GM20000 (cell line): ENCODE measurements around the gene CDH6.

Source experiments
- DNase-seq: peaks from one replicate; pipeline ENCODE4 v3.0.0; 2012; ENCODE audit warnings: low spot score
- TF ChIP-seq, protein P1 (sequence below): IDR thresholded peaks from 2 replicates; pipeline ENCODE4 v1.5.1; 2012; ENCODE audit warnings: mild to moderate bottlenecking, control low read depth; ENCODE audit errors: extremely low read depth, missing control alignments

The CDH6 gene

DNA sequence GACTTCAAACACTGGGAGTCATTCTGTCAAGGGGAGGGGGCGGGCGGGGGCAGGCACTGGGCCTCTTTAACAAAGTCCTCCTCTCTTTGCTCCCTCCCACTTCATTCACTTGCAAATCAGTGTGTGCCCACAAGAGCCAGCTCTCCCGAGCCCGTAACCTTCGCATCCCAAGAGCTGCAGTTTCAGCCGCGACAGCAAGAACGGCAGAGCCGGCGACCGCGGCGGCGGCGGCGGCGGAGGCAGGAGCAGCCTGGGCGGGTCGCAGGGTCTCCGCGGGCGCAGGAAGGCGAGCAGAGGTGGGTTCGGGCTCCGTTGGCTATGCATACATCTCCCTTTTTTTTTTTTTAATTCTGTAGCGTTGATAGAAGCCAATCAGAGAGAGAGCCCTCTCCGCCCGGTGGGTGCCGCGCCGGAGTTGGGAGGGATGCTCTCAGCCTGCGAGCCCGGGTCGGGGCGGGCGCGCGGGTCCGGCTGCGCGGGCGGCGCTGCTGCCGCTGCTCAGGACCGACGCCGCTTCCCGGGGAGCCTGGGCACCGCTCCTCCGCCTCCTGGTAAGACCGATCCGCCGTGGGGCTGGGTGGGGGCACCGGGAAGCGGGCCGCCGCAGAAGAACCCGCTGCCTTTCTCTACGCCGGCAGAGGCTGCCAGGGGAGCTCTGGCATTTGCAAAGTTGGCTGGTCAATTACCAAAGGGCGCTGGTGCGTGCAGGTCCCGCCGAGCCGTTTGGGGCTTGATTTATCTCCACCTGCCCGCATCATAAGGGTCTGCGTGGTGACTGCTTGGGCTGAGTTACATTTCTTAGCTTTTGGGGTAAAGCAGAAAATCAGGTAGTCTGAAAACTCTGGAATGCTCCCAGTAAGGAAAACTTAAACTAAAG is at the start of gene CDH6:
Gene CDH6, plus strand, starts transcription at position 96 of the 877 bp plus-strand sequence. CDS start 73,788 bp downstream, outside the sequence.
- DNase-seq: no peak

DNA sequence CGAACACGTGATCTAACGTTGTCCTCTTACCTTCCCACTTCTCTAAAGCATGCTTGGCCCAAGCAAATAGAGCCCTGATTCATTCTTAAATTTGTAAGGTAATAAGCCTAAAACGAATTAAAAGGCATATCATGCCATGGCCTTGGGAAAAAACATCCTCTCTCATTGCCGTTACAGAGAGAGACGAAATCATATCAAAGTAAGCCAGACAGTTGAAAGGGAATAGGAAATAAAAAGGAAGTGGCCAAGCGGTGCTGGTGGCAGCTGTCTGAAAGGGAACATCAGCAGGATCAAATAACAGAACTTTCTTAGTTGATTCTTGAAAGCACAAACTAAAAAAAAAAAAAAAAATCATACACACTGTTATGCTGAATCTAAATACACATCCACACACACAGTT is 49.1 kb upstream of the CDH6 start:
- TF ChIP-seq, protein P1, sequence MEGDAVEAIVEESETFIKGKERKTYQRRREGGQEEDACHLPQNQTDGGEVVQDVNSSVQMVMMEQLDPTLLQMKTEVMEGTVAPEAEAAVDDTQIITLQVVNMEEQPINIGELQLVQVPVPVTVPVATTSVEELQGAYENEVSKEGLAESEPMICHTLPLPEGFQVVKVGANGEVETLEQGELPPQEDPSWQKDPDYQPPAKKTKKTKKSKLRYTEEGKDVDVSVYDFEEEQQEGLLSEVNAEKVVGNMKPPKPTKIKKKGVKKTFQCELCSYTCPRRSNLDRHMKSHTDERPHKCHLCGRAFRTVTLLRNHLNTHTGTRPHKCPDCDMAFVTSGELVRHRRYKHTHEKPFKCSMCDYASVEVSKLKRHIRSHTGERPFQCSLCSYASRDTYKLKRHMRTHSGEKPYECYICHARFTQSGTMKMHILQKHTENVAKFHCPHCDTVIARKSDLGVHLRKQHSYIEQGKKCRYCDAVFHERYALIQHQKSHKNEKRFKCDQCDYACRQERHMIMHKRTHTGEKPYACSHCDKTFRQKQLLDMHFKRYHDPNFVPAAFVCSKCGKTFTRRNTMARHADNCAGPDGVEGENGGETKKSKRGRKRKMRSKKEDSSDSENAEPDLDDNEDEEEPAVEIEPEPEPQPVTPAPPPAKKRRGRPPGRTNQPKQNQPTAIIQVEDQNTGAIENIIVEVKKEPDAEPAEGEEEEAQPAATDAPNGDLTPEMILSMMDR: no peak
- no peak for DNase-seq

More for the DNA sequence above, at the start of gene CDH6:
- TF ChIP-seq, protein P1: no peak

DNA sequence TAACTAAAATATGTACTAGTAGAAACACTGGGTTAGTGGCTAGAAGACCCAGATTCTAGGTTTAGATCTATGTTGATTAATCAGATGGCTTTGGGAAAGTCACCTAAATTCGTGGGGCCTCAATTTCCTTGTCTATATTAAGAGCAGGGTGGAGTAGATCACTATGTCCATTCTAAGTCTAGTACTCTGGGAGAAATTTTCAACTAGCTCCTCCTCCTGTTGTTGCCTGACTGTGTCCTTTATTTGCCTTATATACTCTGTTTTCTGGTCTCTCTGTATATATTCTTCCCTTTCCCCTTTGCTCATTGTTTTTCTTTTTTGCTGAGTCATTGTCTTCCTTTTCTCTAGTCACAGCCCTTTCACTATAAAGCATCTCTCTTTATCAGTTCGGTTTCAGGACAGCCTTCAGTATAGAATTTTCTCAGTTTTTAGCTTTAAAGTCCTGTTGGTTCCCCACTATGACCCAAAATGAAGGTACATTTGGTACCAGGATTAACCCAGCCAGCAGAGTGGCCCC is 44.5 kb upstream of the CDH6 start:
- TF ChIP-seq, protein P1: no peak
- no peak for DNase-seq

DNA sequence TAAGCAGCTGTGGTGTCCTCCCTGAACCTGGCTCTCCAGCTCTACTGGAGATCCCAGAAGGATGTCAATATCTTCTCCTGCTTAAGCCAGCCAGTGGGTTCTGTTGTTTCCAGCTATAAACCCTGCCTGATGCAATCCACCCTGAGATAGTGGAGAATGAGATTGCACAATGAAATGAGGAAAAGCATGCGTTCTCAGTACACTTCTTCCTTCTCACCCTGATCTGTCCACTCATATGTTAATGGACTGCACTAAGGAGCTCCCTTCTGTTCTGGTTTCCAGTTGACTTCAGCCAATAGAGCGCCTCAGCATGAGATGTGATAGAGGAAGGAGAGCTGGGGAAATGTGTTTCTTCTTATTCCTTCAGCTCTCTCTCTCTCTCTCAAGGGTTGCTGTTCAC is 40.0 kb upstream of the CDH6 start:
- TF ChIP-seq, protein P1: no peak
- no peak for DNase-seq

DNA sequence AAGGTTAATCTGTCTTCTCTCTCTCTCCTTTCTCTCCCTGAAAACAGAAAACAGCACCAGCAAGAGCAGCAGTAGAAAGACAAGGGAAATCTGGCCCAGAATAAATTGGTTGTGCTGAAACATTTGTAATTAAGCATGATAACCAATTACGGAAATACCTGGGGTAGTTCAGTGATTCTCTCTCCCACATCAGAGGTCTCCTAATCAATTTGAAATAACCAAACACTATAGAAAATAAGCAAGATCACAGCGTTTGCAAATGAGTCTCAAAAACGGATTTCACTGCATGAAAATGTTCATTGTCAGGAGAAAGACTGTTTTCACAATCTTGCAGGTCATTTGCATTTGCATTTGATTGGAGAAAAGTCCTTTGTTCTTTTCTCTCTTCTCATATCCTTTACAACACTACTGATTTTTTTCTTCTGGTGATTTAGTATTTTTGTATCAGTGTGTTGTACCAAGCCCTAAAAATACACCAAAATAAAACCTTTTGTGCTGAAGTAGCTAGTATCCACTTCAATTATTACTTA is 36.8 kb upstream of the CDH6 start:
- DNase-seq: no peak
- TF ChIP-seq, protein P1: no peak

DNA sequence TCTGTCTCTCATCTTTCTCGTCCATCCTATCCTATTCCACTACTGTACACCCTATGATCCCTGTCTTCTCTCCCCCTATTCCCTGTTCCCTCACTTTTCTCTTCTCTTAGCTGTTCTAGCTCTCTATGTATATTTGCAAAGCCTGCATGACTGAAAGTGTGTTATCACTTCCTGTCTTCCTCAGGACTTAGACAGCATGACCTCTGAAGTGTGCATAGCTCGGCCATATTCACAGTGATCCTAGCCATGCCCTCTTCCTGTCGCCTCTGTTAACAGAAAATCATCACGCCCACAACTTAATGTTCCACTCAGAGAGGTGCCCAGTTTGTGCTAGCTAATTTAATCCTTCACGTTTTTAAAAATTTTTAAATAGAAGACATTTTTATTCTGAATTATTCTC is 35.8 kb upstream of the CDH6 start:
- no peak for DNase-seq
- TF ChIP-seq, protein P1: no peak

- no peak for DNase-seq
- TF ChIP-seq, protein P1: no peak
Measured at GRCh38 chr5:31158686-31159085, 34.8 kb upstream of the CDH6 start.
